ENCODE measurements around the gene NFKBIL1. TPM values are rescaled to one million over a fixed set of nuclear protein-coding genes. Genes with fewer than 3 reads are reported as not detected.

Gene NFKBIL1
- polyA plus RNA-seq, 3 donors = 17.6 to 19.3 (median 19.1) TPM

- DNase-seq (ENCODE audit: low read depth in 3 of 3, low spot score in 2 of 3) = no peak
Measured at GRCh38 chr6:31558631-31559500, 11.5 kb downstream of the NFKBIL1 start.

- no peak for DNase-seq (ENCODE audit: low read depth in 3 of 3, low spot score in 2 of 3)
Measured at GRCh38 chr6:31559606-31559957, 12.2 kb downstream of the NFKBIL1 start.

- DNase-seq (ENCODE audit: low read depth in 3 of 3, low spot score in 2 of 3) = no peak
Measured at GRCh38 chr6:31559958-31560696, 12.7 kb downstream of the NFKBIL1 start.

DNA sequence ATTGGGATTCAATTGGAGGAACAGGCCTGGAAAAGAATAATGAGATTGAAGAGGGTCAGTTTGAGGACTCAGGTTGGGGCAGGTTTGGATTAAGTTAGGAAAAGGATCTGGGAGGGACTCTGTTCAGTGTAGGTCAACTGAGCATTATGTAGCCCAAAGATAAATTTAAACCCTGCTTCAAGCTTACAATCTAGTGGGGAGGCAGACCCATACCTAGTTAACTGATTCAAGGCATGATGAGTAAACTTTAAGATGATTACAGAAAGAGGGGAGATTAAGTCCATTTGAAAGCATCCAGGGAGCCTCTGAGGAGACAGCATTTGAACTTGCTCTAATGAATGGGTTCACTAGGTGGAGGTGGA, 13.3 kb downstream of the NFKBIL1 start:
- DNase-seq (ENCODE audit: low read depth in 3 of 3, low spot score in 2 of 3) = no peak

GRCh38 chr6:31567531-31568370, 20.3 kb downstream of the NFKBIL1 start:
- DNase-seq (ENCODE audit: low read depth in 3 of 3, low spot score in 2 of 3) = no peak

- no peak for DNase-seq (ENCODE audit: low read depth in 3 of 3, low spot score in 2 of 3)
Measured at GRCh38 chr6:31568537-31568961, 21.1 kb downstream of the NFKBIL1 start.

GRCh38 chr6:31569861-31570536, 22.6 kb downstream of the NFKBIL1 start:
- DNase-seq (ENCODE audit: low read depth in 3 of 3, low spot score in 2 of 3) = no peak

DNA sequence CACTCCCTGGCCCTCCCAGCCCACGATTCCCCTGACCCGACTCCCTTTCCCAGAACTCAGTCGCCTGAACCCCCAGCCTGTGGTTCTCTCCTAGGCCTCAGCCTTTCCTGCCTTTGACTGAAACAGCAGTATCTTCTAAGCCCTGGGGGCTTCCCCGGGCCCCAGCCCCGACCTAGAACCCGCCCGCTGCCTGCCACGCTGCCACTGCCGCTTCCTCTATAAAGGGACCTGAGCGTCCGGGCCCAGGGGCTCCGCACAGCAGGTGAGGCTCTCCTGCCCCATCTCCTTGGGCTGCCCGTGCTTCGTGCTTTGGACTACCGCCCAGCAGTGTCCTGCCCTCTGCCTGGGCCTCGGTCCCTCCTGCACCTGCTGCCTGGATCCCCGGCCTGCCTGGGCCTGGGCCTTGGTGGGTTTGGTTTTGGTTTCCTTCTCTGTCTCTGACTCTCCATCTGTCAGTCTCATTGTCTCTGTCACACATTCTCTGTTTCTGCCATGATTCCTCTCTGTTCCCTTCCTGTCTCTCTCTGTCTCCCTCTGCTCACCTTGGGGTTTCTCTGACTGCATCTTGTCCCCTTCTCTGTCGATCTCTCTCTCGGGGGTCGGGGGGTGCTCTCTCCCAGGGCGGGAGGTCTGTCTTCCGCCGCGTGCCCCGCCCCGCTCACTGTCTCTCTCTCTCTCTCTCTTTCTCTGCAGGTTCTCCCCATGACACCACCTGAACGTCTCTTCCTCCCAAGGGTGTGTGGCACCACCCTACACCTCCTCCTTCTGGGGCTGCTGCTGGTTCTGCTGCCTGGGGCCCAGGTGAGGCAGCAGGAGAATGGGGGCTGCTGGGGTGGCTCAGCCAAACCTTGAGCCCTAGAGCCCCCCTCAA, 24.9 kb downstream of the NFKBIL1 start, which contains the start of gene LTA:
Gene LTA, plus strand, starts transcription at position 249 of the 871 bp plus-strand sequence. Its CDS starts 454 bp downstream, at position 703.
- DNase-seq (ENCODE audit: low read depth in 3 of 3, low spot score in 2 of 3) = no peak

DNA sequence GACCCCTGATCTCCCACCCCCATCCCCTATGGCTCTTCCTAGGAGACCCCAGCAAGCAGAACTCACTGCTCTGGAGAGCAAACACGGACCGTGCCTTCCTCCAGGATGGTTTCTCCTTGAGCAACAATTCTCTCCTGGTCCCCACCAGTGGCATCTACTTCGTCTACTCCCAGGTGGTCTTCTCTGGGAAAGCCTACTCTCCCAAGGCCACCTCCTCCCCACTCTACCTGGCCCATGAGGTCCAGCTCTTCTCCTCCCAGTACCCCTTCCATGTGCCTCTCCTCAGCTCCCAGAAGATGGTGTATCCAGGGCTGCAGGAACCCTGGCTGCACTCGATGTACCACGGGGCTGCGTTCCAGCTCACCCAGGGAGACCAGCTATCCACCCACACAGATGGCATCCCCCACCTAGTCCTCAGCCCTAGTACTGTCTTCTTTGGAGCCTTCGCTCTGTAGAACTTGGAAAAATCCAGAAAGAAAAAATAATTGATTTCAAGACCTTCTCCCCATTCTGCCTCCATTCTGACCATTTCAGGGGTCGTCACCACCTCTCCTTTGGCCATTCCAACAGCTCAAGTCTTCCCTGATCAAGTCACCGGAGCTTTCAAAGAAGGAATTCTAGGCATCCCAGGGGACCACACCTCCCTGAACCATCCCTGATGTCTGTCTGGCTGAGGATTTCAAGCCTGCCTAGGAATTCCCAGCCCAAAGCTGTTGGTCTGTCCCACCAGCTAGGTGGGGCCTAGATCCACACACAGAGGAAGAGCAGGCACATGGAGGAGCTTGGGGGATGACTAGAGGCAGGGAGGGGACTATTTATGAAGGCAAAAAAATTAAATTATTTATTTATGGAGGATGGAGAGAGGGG, 26.1 kb downstream of the NFKBIL1 start:
- DNase-seq (ENCODE audit: low read depth in 3 of 3, low spot score in 2 of 3) = no peak

DNA sequence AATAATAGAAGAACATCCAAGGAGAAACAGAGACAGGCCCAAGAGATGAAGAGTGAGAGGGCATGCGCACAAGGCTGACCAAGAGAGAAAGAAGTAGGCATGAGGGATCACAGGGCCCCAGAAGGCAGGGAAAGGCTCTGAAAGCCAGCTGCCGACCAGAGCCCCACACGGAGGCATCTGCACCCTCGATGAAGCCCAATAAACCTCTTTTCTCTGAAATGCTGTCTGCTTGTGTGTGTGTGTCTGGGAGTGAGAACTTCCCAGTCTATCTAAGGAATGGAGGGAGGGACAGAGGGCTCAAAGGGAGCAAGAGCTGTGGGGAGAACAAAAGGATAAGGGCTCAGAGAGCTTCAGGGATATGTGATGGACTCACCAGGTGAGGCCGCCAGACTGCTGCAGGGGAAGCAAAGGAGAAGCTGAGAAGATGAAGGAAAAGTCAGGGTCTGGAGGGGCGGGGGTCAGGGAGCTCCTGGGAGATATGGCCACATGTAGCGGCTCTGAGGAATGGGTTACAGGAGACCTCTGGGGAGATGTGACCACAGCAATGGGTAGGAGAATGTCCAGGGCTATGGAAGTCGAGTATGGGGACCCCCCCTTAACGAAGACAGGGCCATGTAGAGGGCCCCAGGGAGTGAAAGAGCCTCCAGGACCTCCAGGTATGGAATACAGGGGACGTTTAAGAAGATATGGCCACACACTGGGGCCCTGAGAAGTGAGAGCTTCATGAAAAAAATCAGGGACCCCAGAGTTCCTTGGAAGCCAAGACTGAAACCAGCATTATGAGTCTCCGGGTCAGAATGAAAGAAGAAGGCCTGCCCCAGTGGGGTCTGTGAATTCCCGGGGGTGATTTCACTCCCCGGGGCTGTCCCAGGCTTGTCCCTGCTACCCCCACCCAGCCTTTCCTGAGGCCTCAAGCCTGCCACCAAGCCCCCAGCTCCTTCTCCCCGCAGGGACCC, 27.0 kb downstream of the NFKBIL1 start:
- no peak for DNase-seq (ENCODE audit: low read depth in 3 of 3, low spot score in 2 of 3)

DNA sequence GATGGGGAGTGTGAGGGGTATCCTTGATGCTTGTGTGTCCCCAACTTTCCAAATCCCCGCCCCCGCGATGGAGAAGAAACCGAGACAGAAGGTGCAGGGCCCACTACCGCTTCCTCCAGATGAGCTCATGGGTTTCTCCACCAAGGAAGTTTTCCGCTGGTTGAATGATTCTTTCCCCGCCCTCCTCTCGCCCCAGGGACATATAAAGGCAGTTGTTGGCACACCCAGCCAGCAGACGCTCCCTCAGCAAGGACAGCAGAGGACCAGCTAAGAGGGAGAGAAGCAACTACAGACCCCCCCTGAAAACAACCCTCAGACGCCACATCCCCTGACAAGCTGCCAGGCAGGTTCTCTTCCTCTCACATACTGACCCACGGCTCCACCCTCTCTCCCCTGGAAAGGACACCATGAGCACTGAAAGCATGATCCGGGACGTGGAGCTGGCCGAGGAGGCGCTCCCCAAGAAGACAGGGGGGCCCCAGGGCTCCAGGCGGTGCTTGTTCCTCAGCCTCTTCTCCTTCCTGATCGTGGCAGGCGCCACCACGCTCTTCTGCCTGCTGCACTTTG, 28.0 kb downstream of the NFKBIL1 start, which contains the start of gene TNF:
Gene TNF, plus strand, starts transcription at position 231 of the 567 bp plus-strand sequence. Its CDS starts 177 bp downstream, at position 408.
- no peak for DNase-seq (ENCODE audit: low read depth in 3 of 3, low spot score in 2 of 3)

GRCh38 chr6:31575952-31576685, 28.7 kb downstream of the NFKBIL1 start:
- no peak for DNase-seq (ENCODE audit: low read depth in 3 of 3, low spot score in 2 of 3)

DNA sequence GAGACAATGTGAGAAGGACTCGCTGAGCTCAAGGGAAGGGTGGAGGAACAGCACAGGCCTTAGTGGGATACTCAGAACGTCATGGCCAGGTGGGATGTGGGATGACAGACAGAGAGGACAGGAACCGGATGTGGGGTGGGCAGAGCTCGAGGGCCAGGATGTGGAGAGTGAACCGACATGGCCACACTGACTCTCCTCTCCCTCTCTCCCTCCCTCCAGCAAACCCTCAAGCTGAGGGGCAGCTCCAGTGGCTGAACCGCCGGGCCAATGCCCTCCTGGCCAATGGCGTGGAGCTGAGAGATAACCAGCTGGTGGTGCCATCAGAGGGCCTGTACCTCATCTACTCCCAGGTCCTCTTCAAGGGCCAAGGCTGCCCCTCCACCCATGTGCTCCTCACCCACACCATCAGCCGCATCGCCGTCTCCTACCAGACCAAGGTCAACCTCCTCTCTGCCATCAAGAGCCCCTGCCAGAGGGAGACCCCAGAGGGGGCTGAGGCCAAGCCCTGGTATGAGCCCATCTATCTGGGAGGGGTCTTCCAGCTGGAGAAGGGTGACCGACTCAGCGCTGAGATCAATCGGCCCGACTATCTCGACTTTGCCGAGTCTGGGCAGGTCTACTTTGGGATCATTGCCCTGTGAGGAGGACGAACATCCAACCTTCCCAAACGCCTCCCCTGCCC, 29.6 kb downstream of the NFKBIL1 start:
- no peak for DNase-seq (ENCODE audit: low read depth in 3 of 3, low spot score in 2 of 3)

DNA sequence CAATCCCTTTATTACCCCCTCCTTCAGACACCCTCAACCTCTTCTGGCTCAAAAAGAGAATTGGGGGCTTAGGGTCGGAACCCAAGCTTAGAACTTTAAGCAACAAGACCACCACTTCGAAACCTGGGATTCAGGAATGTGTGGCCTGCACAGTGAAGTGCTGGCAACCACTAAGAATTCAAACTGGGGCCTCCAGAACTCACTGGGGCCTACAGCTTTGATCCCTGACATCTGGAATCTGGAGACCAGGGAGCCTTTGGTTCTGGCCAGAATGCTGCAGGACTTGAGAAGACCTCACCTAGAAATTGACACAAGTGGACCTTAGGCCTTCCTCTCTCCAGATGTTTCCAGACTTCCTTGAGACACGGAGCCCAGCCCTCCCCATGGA, 30.2 kb downstream of the NFKBIL1 start:
- DNase-seq (ENCODE audit: low read depth in 3 of 3, low spot score in 2 of 3) = no peak

DNA sequence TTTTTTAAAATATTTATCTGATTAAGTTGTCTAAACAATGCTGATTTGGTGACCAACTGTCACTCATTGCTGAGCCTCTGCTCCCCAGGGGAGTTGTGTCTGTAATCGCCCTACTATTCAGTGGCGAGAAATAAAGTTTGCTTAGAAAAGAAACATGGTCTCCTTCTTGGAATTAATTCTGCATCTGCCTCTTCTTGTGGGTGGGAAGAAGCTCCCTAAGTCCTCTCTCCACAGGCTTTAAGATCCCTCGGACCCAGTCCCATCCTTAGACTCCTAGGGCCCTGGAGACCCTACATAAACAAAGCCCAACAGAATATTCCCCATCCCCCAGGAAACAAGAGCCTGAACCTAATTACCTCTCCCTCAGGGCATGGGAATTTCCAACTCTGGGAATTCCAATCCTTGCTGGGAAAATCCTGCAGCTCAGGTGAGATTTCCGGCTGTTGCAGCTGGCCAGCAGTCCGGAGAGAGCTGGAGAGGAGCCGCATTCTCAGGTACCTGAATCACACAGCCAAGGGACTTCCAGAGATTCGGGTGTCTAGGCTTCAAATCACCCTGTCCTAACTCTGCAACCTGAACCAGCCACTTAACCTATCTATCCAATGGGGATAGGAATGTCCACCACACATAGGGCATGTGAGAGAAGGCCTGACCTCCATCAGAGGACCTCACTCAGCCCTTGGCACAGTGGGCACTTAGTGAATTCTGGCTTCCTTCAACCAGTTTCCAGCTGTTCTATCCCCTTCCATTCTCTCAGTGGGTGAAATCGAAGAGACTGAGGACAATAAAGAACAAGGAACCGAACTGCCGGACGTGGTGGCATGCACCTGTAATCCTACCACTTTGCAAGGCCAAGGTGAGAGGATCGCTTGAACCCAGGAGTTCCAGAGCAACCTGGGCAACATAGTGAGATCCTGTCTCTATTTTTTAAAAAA, 31.0 kb downstream of the NFKBIL1 start:
- DNase-seq (ENCODE audit: low read depth in 3 of 3, low spot score in 2 of 3) = no peak
